Suprapubic skin (tissue), 4 donors: ENCODE data around the gene PRICKLE2.

ENCODE experiments used
- POLR2A ChIP-seq, 2 donors: fragments of 450-650 bp; IDR thresholded peaks; one replicate each; pipeline ENCODE4 v1.6.1; 2017; ENCODE audit warnings: antibody characterized with exemption in 2 of 2, mild to moderate bottlenecking in 2 of 2, moderate library complexity in 2 of 2
- POLR2AphosphoS5 ChIP-seq, 3 donors: sonication (generic); formaldehyde crosslinking; IDR thresholded peaks; one replicate each; pipeline ENCODE4 v1.6.1; 2017; ENCODE audit warnings: antibody characterized with exemption in 3 of 3
- TF ChIP-seq, protein P1 (sequence below), 2 donors: fragments of 200-600 bp in 1 of 2; fragments of 450-650 bp in 1 of 2; sonication (generic) in 1 of 2; IDR thresholded peaks; one replicate each; pipeline ENCODE4 v1.5.1; 2016 to 2019; ENCODE audit warnings: antibody characterized with exemption in 2 of 2, mild to moderate bottlenecking in 1 of 2, moderate library complexity in 1 of 2

DNA sequence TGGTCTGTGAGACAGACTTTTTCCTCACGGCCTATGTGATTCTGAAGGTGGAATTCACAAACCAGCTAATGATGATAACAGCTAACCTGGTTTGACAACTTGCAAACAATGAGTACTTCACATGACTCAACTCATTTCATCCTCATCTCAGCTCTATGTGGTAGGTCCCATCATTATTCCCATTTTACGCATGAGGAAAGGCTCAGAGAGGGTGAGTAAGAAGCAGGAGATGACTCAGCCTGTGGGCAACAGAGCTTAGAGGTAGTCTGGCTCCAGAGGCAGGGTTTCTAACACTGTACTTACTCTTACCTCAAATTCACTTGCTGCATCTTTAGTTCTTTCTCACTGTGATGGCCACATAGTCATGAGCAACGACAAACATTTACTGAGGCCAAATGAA is 176.1 kb downstream of the PRICKLE2 start:
- TF ChIP-seq, protein P1, sequence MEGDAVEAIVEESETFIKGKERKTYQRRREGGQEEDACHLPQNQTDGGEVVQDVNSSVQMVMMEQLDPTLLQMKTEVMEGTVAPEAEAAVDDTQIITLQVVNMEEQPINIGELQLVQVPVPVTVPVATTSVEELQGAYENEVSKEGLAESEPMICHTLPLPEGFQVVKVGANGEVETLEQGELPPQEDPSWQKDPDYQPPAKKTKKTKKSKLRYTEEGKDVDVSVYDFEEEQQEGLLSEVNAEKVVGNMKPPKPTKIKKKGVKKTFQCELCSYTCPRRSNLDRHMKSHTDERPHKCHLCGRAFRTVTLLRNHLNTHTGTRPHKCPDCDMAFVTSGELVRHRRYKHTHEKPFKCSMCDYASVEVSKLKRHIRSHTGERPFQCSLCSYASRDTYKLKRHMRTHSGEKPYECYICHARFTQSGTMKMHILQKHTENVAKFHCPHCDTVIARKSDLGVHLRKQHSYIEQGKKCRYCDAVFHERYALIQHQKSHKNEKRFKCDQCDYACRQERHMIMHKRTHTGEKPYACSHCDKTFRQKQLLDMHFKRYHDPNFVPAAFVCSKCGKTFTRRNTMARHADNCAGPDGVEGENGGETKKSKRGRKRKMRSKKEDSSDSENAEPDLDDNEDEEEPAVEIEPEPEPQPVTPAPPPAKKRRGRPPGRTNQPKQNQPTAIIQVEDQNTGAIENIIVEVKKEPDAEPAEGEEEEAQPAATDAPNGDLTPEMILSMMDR (IDR thresholded peaks at IDR 0.05), result no peak
- TF ChIP-seq POLR2AphosphoS5 (IDR thresholded peaks at IDR 0.05) (no peak), POLR2A (IDR thresholded peaks at IDR 0.05) (no peak)
